ENCODE results near the gene ECEL1.
"Not testable (repeated sequence)": the region's sequence is repeated elsewhere in the genome, so short reads cannot be mapped to it uniquely, and the experiment has no call there.

ECEL1 gene

GRCh38 chr2:232487385-232488096, at the start of gene ECEL1:
TSS of gene ECEL1 (minus strand) at chr2:232487834. CDS start at chr2:232486653, 1,181 bp downstream.
- H3K4me1 ChIP-seq (ENCODE audit: control insufficient read depth in 2 of 2, insufficient read depth in 2 of 2, low read length in 2 of 2), result no peaks in the 10 kb centered on the region
- H3K36me3 ChIP-seq (ENCODE audit: control insufficient read depth in 2 of 2, insufficient read depth in 2 of 2, low read length in 2 of 2), result no peaks in the 10 kb centered on the region
- no peak within 1 kb of the TSS for H3K27ac ChIP-seq (ENCODE audit: low read depth in 2 of 2, low read length in 2 of 2)
- H3K4me3 ChIP-seq (ENCODE audit: low read length in 2 of 2), result no peak within 1 kb of the TSS
- peaks cover 27 to 36% of the 10 kb centered on the region in 2 donors for H3K27me3 ChIP-seq (ENCODE audit: control insufficient read depth in 2 of 2, insufficient read depth in 2 of 2, low read length in 2 of 2)
- H3K9me3 ChIP-seq (ENCODE audit: control insufficient read depth in 2 of 2, low read length in 2 of 2), result no peaks in the 10 kb centered on the region
- no peak within 1 kb of the TSS for H3K9ac ChIP-seq (ENCODE audit: low read depth in 1 of 2, low read length in 2 of 2)

- Histone ChIP-seq H3K4me1 (ENCODE audit: control insufficient read depth in 2 of 2, insufficient read depth in 2 of 2, low read length in 2 of 2) (no peaks in the 10 kb centered on the region), H3K27ac (ENCODE audit: low read depth in 2 of 2, low read length in 2 of 2) (no peak overlapping the region), H3K27me3 (ENCODE audit: control insufficient read depth in 2 of 2, insufficient read depth in 2 of 2, low read length in 2 of 2) (peaks cover 5 to 6% of the 10 kb centered on the region in 2 donors), H3K36me3 (ENCODE audit: control insufficient read depth in 2 of 2, insufficient read depth in 2 of 2, low read length in 2 of 2) (no peaks in the 10 kb centered on the region), H3K9ac (ENCODE audit: low read depth in 1 of 2, low read length in 2 of 2) (no peak overlapping the region), H3K9me3 (ENCODE audit: control insufficient read depth in 2 of 2, low read length in 2 of 2) (peaks cover 0 to 3% of the 10 kb centered on the region in 2 donors), H3K4me3 (ENCODE audit: low read length in 2 of 2) (no peak overlapping the region)
Observed at GRCh38 chr2:232537079-232537478, 49.4 kb upstream of the ECEL1 start.

GRCh38 chr2:232535761-232536530, 48.3 kb upstream of the ECEL1 start:
- peaks cover 5 to 6% of the 10 kb centered on the region in 2 donors for H3K27me3 ChIP-seq (ENCODE audit: control insufficient read depth in 2 of 2, insufficient read depth in 2 of 2, low read length in 2 of 2)
- H3K4me1 ChIP-seq (ENCODE audit: control insufficient read depth in 2 of 2, insufficient read depth in 2 of 2, low read length in 2 of 2), result no peaks in the 10 kb centered on the region
- peaks cover 0 to 3% of the 10 kb centered on the region in 2 donors for H3K9me3 ChIP-seq (ENCODE audit: control insufficient read depth in 2 of 2, low read length in 2 of 2)
- no peak overlapping the region for H3K27ac ChIP-seq (ENCODE audit: low read depth in 2 of 2, low read length in 2 of 2)
- H3K4me3 ChIP-seq (ENCODE audit: low read length in 2 of 2), result no peak overlapping the region
- no peaks in the 10 kb centered on the region for H3K36me3 ChIP-seq (ENCODE audit: control insufficient read depth in 2 of 2, insufficient read depth in 2 of 2, low read length in 2 of 2)
- no peak overlapping the region for H3K9ac ChIP-seq (ENCODE audit: low read depth in 1 of 2, low read length in 2 of 2)

GRCh38 chr2:232534940-232535651, 47.5 kb upstream of the ECEL1 start:
- no peaks in the 10 kb centered on the region for H3K4me1 ChIP-seq (ENCODE audit: control insufficient read depth in 2 of 2, insufficient read depth in 2 of 2, low read length in 2 of 2)
- H3K9me3 ChIP-seq (ENCODE audit: control insufficient read depth in 2 of 2, low read length in 2 of 2), result peaks cover 0 to 3% of the 10 kb centered on the region in 2 donors
- H3K36me3 ChIP-seq (ENCODE audit: control insufficient read depth in 2 of 2, insufficient read depth in 2 of 2, low read length in 2 of 2), result no peaks in the 10 kb centered on the region
- peaks cover 5% of the 10 kb centered on the region in 2 donors for H3K27me3 ChIP-seq (ENCODE audit: control insufficient read depth in 2 of 2, insufficient read depth in 2 of 2, low read length in 2 of 2)
- H3K27ac ChIP-seq (ENCODE audit: low read depth in 2 of 2, low read length in 2 of 2), result no peak overlapping the region
- no peak overlapping the region for H3K4me3 ChIP-seq (ENCODE audit: low read length in 2 of 2)
- H3K9ac ChIP-seq (ENCODE audit: low read depth in 1 of 2, low read length in 2 of 2), result no peak overlapping the region

- no peak overlapping the region for H3K9ac ChIP-seq (ENCODE audit: low read depth in 1 of 2, low read length in 2 of 2)
- no peaks in the 10 kb centered on the region for H3K36me3 ChIP-seq (ENCODE audit: control insufficient read depth in 2 of 2, insufficient read depth in 2 of 2, low read length in 2 of 2)
- peaks cover 0 to 3% of the 10 kb centered on the region in 2 donors for H3K9me3 ChIP-seq (ENCODE audit: control insufficient read depth in 2 of 2, low read length in 2 of 2)
- peaks cover 2% of the 10 kb centered on the region in 2 donors for H3K27me3 ChIP-seq (ENCODE audit: control insufficient read depth in 2 of 2, insufficient read depth in 2 of 2, low read length in 2 of 2)
- no peak overlapping the region for H3K4me3 ChIP-seq (ENCODE audit: low read length in 2 of 2)
- no peak overlapping the region for H3K27ac ChIP-seq (ENCODE audit: low read depth in 2 of 2, low read length in 2 of 2)
- H3K4me1 ChIP-seq (ENCODE audit: control insufficient read depth in 2 of 2, insufficient read depth in 2 of 2, low read length in 2 of 2), result no peaks in the 10 kb centered on the region
Observed at GRCh38 chr2:232533944-232534710, 46.5 kb upstream of the ECEL1 start.

- not testable (repeated sequence) for H3K27ac ChIP-seq (ENCODE audit: low read depth in 2 of 2, low read length in 2 of 2); H3K36me3 ChIP-seq (ENCODE audit: control insufficient read depth in 2 of 2, insufficient read depth in 2 of 2, low read length in 2 of 2); H3K9ac ChIP-seq (ENCODE audit: low read depth in 1 of 2, low read length in 2 of 2); H3K4me1 ChIP-seq (ENCODE audit: control insufficient read depth in 2 of 2, insufficient read depth in 2 of 2, low read length in 2 of 2); H3K27me3 ChIP-seq (ENCODE audit: control insufficient read depth in 2 of 2, insufficient read depth in 2 of 2, low read length in 2 of 2); H3K9me3 ChIP-seq (ENCODE audit: control insufficient read depth in 2 of 2, low read length in 2 of 2); H3K4me3 ChIP-seq (ENCODE audit: low read length in 2 of 2)
Observed at GRCh38 chr2:232532821-232533220, 45.2 kb upstream of the ECEL1 start.

GRCh38 chr2:232532419-232532818, 44.8 kb upstream of the ECEL1 start:
- Histone ChIP-seq H3K36me3 (ENCODE audit: control insufficient read depth in 2 of 2, insufficient read depth in 2 of 2, low read length in 2 of 2) (no peaks in the 10 kb centered on the region), H3K27me3 (ENCODE audit: control insufficient read depth in 2 of 2, insufficient read depth in 2 of 2, low read length in 2 of 2) (peaks cover 0 to 4% of the 10 kb centered on the region in 2 donors), H3K9ac (ENCODE audit: low read depth in 1 of 2, low read length in 2 of 2) (no peak overlapping the region), H3K4me3 (ENCODE audit: low read length in 2 of 2) (no peak overlapping the region), H3K9me3 (ENCODE audit: control insufficient read depth in 2 of 2, low read length in 2 of 2) (peaks cover 0 to 3% of the 10 kb centered on the region in 2 donors), H3K27ac (ENCODE audit: low read depth in 2 of 2, low read length in 2 of 2) (no peak overlapping the region), H3K4me1 (ENCODE audit: control insufficient read depth in 2 of 2, insufficient read depth in 2 of 2, low read length in 2 of 2) (no peaks in the 10 kb centered on the region)

GRCh38 chr2:232530626-232531260, 43.1 kb upstream of the ECEL1 start:
- no peak overlapping the region for H3K27ac ChIP-seq (ENCODE audit: low read depth in 2 of 2, low read length in 2 of 2)
- peaks cover 0 to 4% of the 10 kb centered on the region in 2 donors for H3K27me3 ChIP-seq (ENCODE audit: control insufficient read depth in 2 of 2, insufficient read depth in 2 of 2, low read length in 2 of 2)
- H3K4me1 ChIP-seq (ENCODE audit: control insufficient read depth in 2 of 2, insufficient read depth in 2 of 2, low read length in 2 of 2), result no peaks in the 10 kb centered on the region
- H3K36me3 ChIP-seq (ENCODE audit: control insufficient read depth in 2 of 2, insufficient read depth in 2 of 2, low read length in 2 of 2), result no peaks in the 10 kb centered on the region
- H3K4me3 ChIP-seq (ENCODE audit: low read length in 2 of 2), result no peak overlapping the region
- no peaks in the 10 kb centered on the region for H3K9me3 ChIP-seq (ENCODE audit: control insufficient read depth in 2 of 2, low read length in 2 of 2)
- no peak overlapping the region for H3K9ac ChIP-seq (ENCODE audit: low read depth in 1 of 2, low read length in 2 of 2)

GRCh38 chr2:232529806-232530547, 42.3 kb upstream of the ECEL1 start:
- Histone ChIP-seq H3K36me3 (ENCODE audit: control insufficient read depth in 2 of 2, insufficient read depth in 2 of 2, low read length in 2 of 2) (no peaks in the 10 kb centered on the region), H3K4me1 (ENCODE audit: control insufficient read depth in 2 of 2, insufficient read depth in 2 of 2, low read length in 2 of 2) (no peaks in the 10 kb centered on the region), H3K9me3 (ENCODE audit: control insufficient read depth in 2 of 2, low read length in 2 of 2) (no peaks in the 10 kb centered on the region), H3K9ac (ENCODE audit: low read depth in 1 of 2, low read length in 2 of 2) (no peak overlapping the region), H3K27me3 (ENCODE audit: control insufficient read depth in 2 of 2, insufficient read depth in 2 of 2, low read length in 2 of 2) (peaks cover 0 to 4% of the 10 kb centered on the region in 2 donors), H3K4me3 (ENCODE audit: low read length in 2 of 2) (no peak overlapping the region), H3K27ac (ENCODE audit: low read depth in 2 of 2, low read length in 2 of 2) (no peak overlapping the region)
